Measurements from ENCODE around the gene IGFBP5.

Gene IGFBP5

DNA sequence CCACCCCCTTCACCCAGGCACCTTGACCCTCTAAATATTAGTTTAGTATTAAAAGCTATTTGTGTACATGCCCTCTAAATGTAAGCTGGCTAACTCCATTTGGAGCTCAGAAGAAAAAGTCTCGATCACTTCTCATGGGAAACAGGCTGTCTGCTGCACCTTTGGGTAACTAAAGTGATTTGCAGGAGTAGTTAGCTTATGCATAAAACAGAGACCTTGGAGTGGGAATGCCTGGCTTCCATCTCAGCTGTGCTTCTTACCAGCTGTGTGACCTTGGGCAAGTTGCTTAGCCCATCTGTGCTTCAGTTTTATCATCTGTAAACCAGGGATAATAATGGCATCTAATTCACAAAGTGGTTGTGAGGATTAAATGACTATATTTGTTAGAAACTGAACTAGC lies 32.2 kb downstream of the IGFBP5 start:
- DNase-seq = no peak

GRCh38 chr2:216661639-216662375 lies 33.5 kb downstream of the IGFBP5 start:
- no peak for DNase-seq

DNA sequence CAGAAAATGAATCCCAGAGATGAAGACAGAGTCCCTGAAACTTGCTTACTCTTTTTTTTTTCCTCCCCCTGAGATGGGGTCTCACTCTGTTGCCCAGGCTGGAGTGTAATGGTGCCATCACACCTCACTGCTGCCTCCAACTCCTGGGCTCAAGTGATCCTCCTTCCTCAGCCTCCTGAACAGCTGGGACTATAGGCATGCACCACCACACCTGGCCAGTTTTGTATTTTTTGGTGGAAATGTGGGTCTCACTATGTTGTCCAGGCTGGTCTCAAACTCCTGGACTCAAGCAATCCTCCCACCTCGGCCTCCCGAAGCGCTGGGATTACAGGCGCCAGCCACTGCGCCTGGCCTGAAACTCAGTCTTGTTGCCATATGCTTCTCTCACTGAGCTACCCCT lies 34.3 kb downstream of the IGFBP5 start:
- DNase-seq = no peak

DNA sequence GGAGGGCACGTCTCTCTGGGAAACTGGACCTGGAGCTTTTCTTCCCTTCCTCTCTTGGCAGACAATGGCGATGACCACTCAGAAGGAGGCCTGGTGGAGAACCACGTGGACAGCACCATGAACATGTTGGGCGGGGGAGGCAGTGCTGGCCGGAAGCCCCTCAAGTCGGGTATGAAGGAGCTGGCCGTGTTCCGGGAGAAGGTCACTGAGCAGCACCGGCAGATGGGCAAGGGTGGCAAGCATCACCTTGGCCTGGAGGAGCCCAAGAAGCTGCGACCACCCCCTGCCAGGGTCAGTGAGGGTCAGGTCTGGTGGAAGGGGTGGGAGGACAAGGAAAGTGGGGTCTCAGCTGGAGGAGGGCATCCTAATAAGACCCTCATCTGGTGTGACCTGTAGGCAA lies 34.9 kb downstream of the IGFBP5 start:
- DNase-seq = no peak

GRCh38 chr2:216659276-216659675 lies 36.1 kb downstream of the IGFBP5 start:
- DNase-seq = no peak

GRCh38 chr2:216658757-216659156 lies 36.6 kb downstream of the IGFBP5 start:
- DNase-seq = no peak

- DNase-seq = no peak
Observed at GRCh38 chr2:216657980-216658379, 37.4 kb downstream of the IGFBP5 start.

DNA sequence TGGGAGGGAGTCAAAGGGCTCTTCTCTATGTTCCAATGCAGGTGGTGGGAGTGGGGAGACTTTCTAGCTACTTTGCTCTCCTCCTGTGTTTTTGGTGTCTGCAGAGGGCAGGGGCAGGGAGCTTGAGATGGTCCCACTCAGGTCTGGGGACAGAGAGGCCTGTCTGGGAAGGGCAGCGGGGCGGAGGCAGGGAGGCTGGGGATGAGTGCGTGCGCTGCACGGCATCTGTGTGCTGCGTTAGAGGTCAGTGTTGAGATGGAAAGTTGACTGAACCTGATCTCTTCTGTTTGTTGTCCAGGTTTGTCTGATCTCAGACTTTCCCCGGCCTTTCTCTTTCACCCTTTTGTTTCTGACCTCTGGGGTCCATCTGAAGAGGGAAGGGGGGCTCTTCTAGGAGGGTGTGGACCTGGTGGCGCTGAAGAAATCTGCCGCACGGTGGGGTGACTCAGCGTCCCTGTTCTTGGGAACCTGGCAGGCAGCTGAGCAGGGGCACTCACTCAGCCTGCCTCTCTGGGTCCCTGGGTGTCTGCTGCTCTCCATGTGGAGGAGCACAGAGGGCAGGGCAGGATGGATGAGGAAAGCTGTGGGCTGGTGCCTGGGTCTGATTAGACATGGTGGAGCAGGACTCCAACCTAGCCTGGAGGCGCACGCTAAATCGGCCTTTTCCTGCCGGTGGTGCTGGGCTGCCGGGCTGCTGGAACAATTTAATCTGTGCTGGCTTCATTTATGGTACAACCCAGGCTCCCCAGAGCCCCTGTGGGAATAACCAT lies 38.1 kb downstream of the IGFBP5 start:
- DNase-seq = no peak

- no peak for DNase-seq
Observed at GRCh38 chr2:216654528-216655052, 40.8 kb downstream of the IGFBP5 start.

DNA sequence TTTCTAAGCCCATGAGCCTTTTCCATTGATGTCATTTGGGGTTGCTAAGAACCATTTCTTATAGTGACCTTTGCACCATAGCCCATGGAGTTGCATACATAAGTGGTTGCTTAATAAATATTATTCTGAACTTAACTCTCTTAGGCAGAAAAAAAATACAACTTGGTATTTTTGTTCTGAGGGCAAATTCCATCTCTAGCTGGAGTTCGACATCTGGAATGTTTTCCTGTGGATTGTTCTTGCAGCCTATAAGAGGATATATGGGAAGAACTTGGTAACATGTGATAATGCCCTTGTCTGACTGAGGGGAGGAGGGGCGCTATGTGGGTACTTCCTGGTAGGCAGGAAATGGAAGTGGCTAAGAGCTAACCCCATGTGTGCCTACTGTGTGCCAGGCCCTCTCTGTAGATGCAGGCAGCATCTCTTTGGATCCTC lies 41.4 kb downstream of the IGFBP5 start:
- DNase-seq = no peak

DNA sequence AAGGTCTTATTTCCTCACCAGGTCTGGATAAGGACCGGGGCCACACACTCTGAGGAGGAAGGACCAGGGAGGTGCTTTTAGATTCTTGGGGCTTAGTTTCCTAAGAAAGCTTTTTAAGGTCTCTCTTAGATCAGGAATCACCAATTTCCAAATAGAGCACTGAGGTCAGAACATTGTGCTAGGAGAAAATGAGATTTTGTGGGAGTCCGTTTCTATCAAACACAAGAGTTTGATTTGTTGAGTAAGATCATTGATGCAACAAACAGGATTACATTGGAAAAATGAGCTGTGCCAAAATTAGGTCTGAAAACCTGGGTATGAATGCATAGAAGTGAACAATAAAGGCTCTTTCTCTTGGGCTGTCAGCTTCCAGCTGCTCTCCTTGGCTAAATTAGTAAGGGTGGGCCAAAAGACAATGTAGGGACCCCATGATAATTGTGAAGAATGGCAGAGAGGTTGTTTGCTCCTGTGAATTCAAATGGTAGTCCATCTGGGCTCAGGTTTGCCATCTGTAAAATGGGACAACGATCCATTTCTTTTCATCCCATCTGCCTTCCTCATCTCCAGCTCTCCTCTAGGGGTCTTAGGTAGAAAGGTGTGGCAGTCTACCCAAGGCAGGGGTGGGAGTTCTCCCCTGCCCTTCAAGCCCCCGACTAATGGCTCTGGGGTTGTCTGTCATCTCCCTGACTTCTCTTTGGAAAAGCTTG lies 42.1 kb downstream of the IGFBP5 start:
- DNase-seq = no peak

DNA sequence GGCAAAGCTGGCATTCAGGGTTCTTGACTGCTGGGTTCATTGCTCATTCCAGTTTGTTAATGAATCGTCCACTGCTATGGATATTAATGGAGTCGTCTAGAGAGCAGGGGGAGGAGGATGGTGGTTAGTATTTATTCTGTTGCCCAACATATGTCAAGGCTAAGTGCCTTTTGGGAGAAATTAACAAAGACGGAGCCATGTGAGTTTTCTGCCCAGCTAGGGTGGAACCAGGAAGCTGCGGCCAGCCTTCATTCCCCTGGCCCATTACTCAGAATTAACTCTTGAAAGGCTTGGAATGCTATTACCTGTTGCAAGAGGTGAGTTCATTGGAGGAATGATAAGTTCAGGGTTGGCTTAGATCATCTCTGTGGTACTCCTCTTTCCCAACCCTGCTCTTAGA lies 42.8 kb downstream of the IGFBP5 start:
- no peak for DNase-seq

DNA sequence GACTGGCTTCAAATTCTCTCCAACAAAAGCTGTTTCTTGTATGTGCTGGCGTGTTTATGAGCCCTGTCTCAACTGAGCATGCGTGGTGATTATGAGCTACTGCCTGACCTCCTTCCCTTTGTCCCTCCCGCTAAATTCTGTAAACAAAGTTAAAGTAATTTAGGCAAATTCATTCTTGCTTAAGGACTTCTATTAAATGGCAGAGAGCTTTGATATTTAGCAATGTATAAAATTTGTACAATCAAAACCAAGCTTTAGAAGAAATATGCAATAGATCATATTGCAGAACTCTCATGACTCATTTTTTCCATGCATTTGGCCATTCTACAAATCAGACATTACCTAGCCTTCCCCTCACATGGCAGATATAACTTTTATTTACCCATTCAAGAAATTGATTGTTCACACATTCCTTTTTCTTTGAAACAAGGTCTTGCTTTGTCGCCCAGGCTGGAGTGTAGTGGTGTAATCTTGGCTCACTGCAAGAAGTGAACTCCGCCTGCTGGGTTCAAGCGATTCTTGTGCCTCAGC lies 43.9 kb downstream of the IGFBP5 start:
- no peak for DNase-seq

DNA sequence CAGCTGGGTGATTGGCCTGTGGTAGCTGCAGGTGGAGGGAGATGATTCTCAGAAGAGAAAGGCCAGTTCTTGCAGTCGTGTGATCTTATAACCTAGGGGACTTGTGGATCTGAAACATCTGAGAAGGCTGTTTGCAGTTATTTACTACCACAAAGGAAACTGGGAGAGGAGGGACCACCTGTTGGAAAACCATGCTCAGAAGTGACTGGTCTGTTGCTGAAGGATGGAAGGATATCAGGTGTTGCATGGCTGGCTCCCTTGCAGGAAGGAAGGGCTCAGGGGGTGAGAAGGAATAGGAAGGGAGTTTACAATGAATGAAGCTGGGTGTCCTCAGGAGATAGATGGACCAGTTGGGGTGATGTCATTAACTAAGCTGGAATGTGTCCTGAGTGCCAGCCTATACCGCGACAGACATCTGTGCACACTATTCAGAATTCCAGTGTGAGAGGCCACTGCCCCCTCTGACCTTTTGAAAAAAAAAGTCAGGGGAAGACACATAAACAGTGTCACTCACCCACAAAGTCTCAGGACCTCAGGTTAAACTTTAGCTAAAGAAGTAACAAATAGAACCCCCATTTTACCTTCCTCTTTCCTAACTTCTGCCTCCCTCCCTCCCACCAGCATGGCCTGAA lies 44.6 kb downstream of the IGFBP5 start:
- DNase-seq = no peak

DNA sequence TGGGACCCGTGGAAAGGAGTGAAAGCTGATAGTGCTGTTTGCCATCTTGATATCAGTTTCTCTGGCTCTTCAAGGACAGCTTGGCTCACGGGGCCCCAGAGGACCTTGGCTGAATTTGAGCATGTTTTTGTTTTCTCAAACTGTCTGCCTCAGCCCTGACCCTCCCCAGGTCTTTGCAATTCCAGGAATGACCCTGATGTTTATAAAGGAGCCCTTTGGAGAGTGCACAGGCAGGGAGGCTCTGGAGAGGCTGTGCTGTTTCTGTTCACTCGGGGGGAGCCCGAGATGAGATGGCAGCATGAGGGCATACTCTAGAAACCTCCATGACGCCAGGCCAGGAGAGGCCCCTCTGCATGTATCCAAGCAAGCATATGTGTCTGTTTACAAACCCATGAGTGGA lies 45.8 kb downstream of the IGFBP5 start:
- no peak for DNase-seq

DNA sequence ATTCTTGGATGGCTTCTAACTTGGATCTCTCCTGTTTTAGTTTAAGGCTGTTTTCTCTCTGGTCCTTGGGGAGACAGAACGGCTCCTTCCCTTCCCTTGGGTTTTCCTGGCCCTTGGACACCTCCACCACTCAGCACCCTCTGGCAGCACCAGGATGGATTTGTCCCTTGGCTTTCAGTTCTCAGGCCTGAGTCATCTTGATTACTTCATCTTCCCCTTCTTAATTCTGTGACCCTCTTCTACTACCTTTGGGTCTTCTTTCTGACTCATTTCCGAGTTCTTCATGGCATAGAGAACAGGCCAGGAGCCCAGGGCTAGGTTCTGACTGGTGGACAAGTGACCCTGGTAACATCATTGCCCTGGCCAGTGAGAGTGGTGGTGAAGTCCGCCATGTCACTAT lies 47.2 kb downstream of the IGFBP5 start:
- no peak for DNase-seq

DNA sequence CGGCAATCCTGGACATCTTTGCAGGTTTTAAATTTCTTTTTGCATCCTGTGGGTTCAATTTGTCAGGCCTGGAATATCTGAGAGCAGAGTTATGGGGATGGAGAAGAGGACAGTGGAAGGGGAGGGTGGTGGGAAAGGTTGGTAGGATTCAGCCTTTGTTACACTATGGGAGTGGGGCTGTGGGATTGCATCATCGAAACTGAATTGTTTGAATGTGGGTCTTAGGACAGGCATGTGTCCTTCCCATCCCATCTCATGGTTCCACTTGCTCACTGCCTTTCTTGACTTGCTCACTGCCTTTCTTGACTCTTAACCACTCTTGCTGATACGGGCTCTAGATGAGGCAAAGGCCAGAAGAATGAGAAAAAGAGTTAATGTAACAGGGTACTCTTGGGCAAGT lies 49.2 kb downstream of the IGFBP5 start:
- DNase-seq = no peak

DNA sequence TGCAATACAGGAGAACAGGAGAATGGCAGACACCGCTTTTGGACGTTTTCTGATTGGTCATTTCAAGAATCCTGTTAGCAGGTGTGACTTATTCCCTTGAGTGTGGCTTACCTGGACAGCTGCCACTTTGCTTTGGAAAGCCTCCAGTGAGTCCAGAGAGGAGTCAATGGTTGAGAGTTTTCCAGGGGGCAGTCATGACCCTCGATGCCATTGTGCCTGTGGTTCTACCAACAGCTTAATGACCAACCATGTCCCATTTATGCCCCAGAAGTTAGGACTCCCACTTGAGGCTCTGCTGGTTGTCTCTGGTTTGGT lies 49.8 kb downstream of the IGFBP5 start:
- no peak for DNase-seq

- DNase-seq = no peak
Observed at GRCh38 chr2:216644842-216645635, 50.3 kb downstream of the IGFBP5 start.

GRCh38 chr2:216643986-216644659 lies 51.2 kb downstream of the IGFBP5 start:
- no peak for DNase-seq

- DNase-seq = no peak
Observed at GRCh38 chr2:216637472-216637871, 57.9 kb downstream of the IGFBP5 start.

Measured in activated CD4-positive, alpha-beta T cell treated with anti-CD3 and anti-CD28 coated beads for 1 hour (primary cell).